HepG2 (cell line): ENCODE measurements around the gene SH2D2A. TPM values are rescaled to one million over a fixed set of nuclear protein-coding genes. Genes with fewer than 3 reads are reported as not detected.

ENCODE experiments used
- ATAC-seq: fragments of 200-7000 bp; cut with Tn5 transposase; 3 replicates; pipeline ENCODE4 v1.9.1; 2020; ENCODE audit warnings: mild to moderate bottlenecking, moderate library complexity
- BruUV-seq: library from RNA; stranded (reverse); fragments of 400-500 nt; replicated peaks from 2 replicates; lab custom pipeline; 2021; lab: Mats Ljungman, UMichigan
- CTCF ChIA-PET: fragments of 300-600 bp; formaldehyde crosslinking; extraction: SDS; loops from one replicate; lab custom pipeline; 2021; ENCODE audit warnings: low total read pairs, inconsistent platforms, low intra/inter-chr PET ratio; lab: Yijun Ruan, JAX
- POLR2A ChIA-PET: fragments of 350-600 bp; sonication (Branson Sonifier 250); formaldehyde crosslinking; loops from one replicate; lab custom pipeline; 2020; ENCODE audit warnings: antibody characterized with exemption, inconsistent platforms; lab: Yijun Ruan, JAX
- DNase-seq: peaks from one replicate; pipeline ENCODE4 v3.0.0-alpha.2; 2015; ENCODE audit warnings: low spot score
- FAIRE-seq: peaks from 3 replicates; lab custom pipeline; 2011; peaks lifted over from hg19 to GRCh38; lab: Jason Lieb, UNC
- H2AFZ ChIP-seq: one replicate; pipeline ENCODE4 v1.6.1; 2011; ENCODE audit warnings: low read length, inconsistent platforms
- H3K27ac ChIP-seq: fragments of 300-600 bp; 3 replicates; pipeline ENCODE4 v1.8.0; 2011; ENCODE audit warnings: mixed run types, mild to moderate bottlenecking, mixed read lengths, low read length, inconsistent platforms; ENCODE audit not compliant: insufficient read depth; ENCODE audit errors: extremely low read length
- H3K27me3 ChIP-seq, 2 experiments: fragments of 200-600 bp in 1 of 2; 2 replicates in 1 of 2; 3 replicates in 1 of 2; pipeline versions ENCODE4 v1.6.0 to v1.8.0; 2011; ENCODE audit warnings: low read length in 2 of 2, mild to moderate bottlenecking in 2 of 2, moderate library complexity in 2 of 2, inconsistent platforms in 1 of 2; ENCODE audit not compliant: insufficient read depth in 2 of 2, control insufficient read depth in 1 of 2
- H3K36me3 ChIP-seq, 2 experiments: fragments of 200-600 bp in 1 of 2; replicated peaks in 1 of 2; 2 replicates in 1 of 2; 3 replicates in 1 of 2; pipeline versions ENCODE4 v1.5.1 to v1.8.0; 2011; ENCODE audit warnings: low read length in 2 of 2, inconsistent platforms in 1 of 2; ENCODE audit not compliant: insufficient read depth in 2 of 2, control insufficient read depth in 1 of 2
- H3K4me1 ChIP-seq: 2 replicates; pipeline ENCODE4 v1.5.1; 2012; ENCODE audit warnings: low read length, inconsistent platforms; ENCODE audit not compliant: insufficient read depth
- H3K4me2 ChIP-seq: 2 replicates; pipeline ENCODE4 v1.6.0; 2011; ENCODE audit warnings: low read depth, low read length, inconsistent platforms
- H3K4me3 ChIP-seq, 3 experiments: fragments of 200-600 bp in 1 of 3; sonication (generic), shearing (Covaris generic) in 1 of 3; replicated peaks in 1 of 3; 2 replicates each; pipeline ENCODE4 v1.5.1; 2011 to 2016; ENCODE audit warnings: low read length in 3 of 3, inconsistent platforms in 2 of 3, low read depth in 2 of 3, mild to moderate bottlenecking in 2 of 3, control low read depth in 1 of 3, mixed read lengths in 1 of 3; ENCODE audit not compliant: insufficient read depth in 1 of 3
- H3K79me2 ChIP-seq: one replicate; pipeline ENCODE4 v1.6.1; 2011; ENCODE audit warnings: low read length, inconsistent platforms; ENCODE audit not compliant: insufficient read depth
- H3K9ac ChIP-seq: 2 replicates; pipeline ENCODE4 v1.6.0; 2011; ENCODE audit warnings: mild to moderate bottlenecking, low read depth, low read length, inconsistent platforms; ENCODE audit not compliant: insufficient read depth
- H3K9me3 ChIP-seq: 2 replicates; pipeline ENCODE4 v1.5.1; 2012; ENCODE audit warnings: mild to moderate bottlenecking, low read length
- H4K20me1 ChIP-seq: 2 replicates; pipeline ENCODE4 v1.6.0; 2011; ENCODE audit warnings: inconsistent platforms, mild to moderate bottlenecking, low read length, moderate library complexity; ENCODE audit not compliant: insufficient read depth
- BRF2 ChIP-seq: sonication (generic); formaldehyde crosslinking; IDR thresholded peaks from 2 replicates; pipeline ENCODE4 v1.8.1; 2022; ENCODE audit warnings: mild to moderate bottlenecking, missing genetic modification reagents
- NPAS2 ChIP-seq: sonication (generic); formaldehyde crosslinking; IDR thresholded peaks from 2 replicates; pipeline ENCODE4 v1.8.0; 2022; ENCODE audit warnings: mild to moderate bottlenecking, missing genetic modification reagents, borderline replicate concordance
- POLR2AphosphoS5 ChIP-seq: IDR thresholded peaks from 2 replicates; pipeline ENCODE4 v1.6.1; 2012; ENCODE audit warnings: low read depth, low read length
- TCF7 ChIP-seq: sonication (generic); IDR thresholded peaks from 2 replicates; pipeline ENCODE4 v1.6.1; 2016; ENCODE audit warnings: antibody characterized with exemption, low read depth
- THAP9 ChIP-seq: sonication (generic); formaldehyde crosslinking; IDR thresholded peaks from 2 replicates; pipeline ENCODE4; 2020; ENCODE audit warnings: missing genetic modification reagents, mild to moderate bottlenecking, borderline replicate concordance
- ZNF263 ChIP-seq: sonication (generic); formaldehyde crosslinking; IDR thresholded peaks from 2 replicates; pipeline ENCODE4 v1.4.0; 2020; ENCODE audit warnings: missing genetic modification reagents
- ZNF441 ChIP-seq: sonication (generic); formaldehyde crosslinking; IDR thresholded peaks from 2 replicates; pipeline ENCODE4 v1.7.0; 2021; ENCODE audit warnings: missing genetic modification reagents, borderline replicate concordance
- ZNF567 ChIP-seq: sonication (generic); formaldehyde crosslinking; IDR thresholded peaks from 2 replicates; pipeline ENCODE4 v1.8.1; 2023; ENCODE audit warnings: mild to moderate bottlenecking, missing genetic modification reagents, borderline replicate concordance
- WGBS: methylation state at CpG from one replicate; pipeline ENCODE4 v1.1.6; 2017; ENCODE audit warnings: low lambda C conversion rate; 5-methylcytosine and 5-hydroxymethylcytosine counted together
- in situ Hi-C: cut with HindIII; loops from 2 replicates; pipeline ENCODE4 v1.10.0; 2017; ENCODE audit warnings: low pct_unique_long_range_greater_than_20kb; ENCODE audit not compliant: extremely low pct_ligation_motif_present
- intact Hi-C: fragments of 100-400 bp; cut with micrococcal nuclease; formaldehyde crosslinking; loops from one replicate; pipeline ENCODE4 v1.10.0; 2022; ENCODE audit not compliant: unreplicated experiment
- polyA plus RNA-seq, 8 experiments: library from polyadenylated mRNA; depleted of rRNA in 3 of 8; stranded (reverse) in 7 of 8; unstranded in 1 of 8; fragments of >200 nt; fragmentation: Illumina TruSeq in 4 of 8; extraction: Trizol in 4 of 8; gene quantifications; 2 replicates each; pipeline versions ENCODE4 v1.2.1 to v1.2.3, GENCODE V29; 2011 to 2016; ENCODE audit warnings: low read depth in 4 of 8, missing spikeins in 1 of 8, mixed read lengths in 1 of 8; ENCODE audit not compliant: insufficient read depth in 1 of 8
- total RNA-seq, 5 experiments: library from RNA; depleted of rRNA; stranded (reverse); fragments of >200 nt; fragmentation: Illumina TruSeq; extraction: Trizol; gene quantifications; 2 replicates each; pipeline ENCODE4 v1.2.3, GENCODE V29; 2016; ENCODE audit warnings: low read depth in 1 of 5

Gene SH2D2A
- total and polyA plus RNA-seq, 2 of the 13 experiments (the other 11 are each of a cell fraction or from before 2014, with no cell fraction given), result 0.57 to 0.73 TPM

- peaks cover 50% of the 10 kb centered on the region for H3K4me1 ChIP-seq
- H3K4me3 ChIP-seq, result no peak overlapping the region
- H3K27me3 ChIP-seq, result no peaks in the 10 kb centered on the region; a peak in 1 of 5 replicates
- peaks cover 84% of the 10 kb centered on the region for H3K79me2 ChIP-seq
- H3K4me2 ChIP-seq, result no peak overlapping the region; the same call in 1 of the 2 replicates
- FAIRE-seq (no peak), ATAC-seq (no peak)
- no peak overlapping the region for H3K27ac ChIP-seq
- ChIA-PET POLR2A (interaction anchor here (2.9 kb wide), 1 partner anchor 32 kb away, joined by 12 read pairs; the partner anchor contains the start of gene MRPL24), CTCF (no interaction called here)
- H3K9ac ChIP-seq, result no peak overlapping the region
- BruUV-seq, result no TSS peak
- H2AFZ ChIP-seq, result no peak overlapping the region
- 92% methylated on average over 3 of the region's 3 CpGs for WGBS
- intact Hi-C loops, result no loop called here
- H3K9me3 ChIP-seq, result no peaks in the 10 kb centered on the region
- H4K20me1 ChIP-seq, result peaks cover 5% of the 10 kb centered on the region; the same call in 1 of the 2 replicates
- no peak for TF ChIP-seq POLR2AphosphoS5
- TF ChIP-seq, all 625 proteins: peak for 0
- no peak for DNase-seq
- H3K36me3 ChIP-seq, result peaks cover 7 to 33% of the 10 kb centered on the region in 2 experiments; a peak in 4 of 5 replicates
- in situ Hi-C loops, result no loop called here
Measured at GRCh38 chr1:156772222-156772621, 44.4 kb downstream of the SH2D2A start.

GRCh38 chr1:156768610-156769295, 47.9 kb downstream of the SH2D2A start:
- Histone ChIP-seq H3K27ac (no peak overlapping the region), H4K20me1 (peaks cover 5% of the 10 kb centered on the region; the same call in 1 of the 2 replicates), H3K4me2 (peak overlapping the region; percentile 85), H3K27me3 (no peaks in the 10 kb centered on the region; a peak in 1 of 5 replicates), H3K36me3 (peaks cover 3 to 27% of the 10 kb centered on the region in 2 experiments; a peak in 3 of 5 replicates), H3K4me3 (peak overlapping the region; percentile 85 to 100 (median 92)), H3K9me3 (no peaks in the 10 kb centered on the region), H3K4me1 (peaks cover 59% of the 10 kb centered on the region), H3K9ac (peak overlapping the region; percentile 96), H2AFZ (no peak overlapping the region), H3K79me2 (peaks cover 66% of the 10 kb centered on the region)
- FAIRE-seq, result no peak
- BruUV-seq, result no TSS peak
- DNase-seq, result no peak
- ChIA-PET CTCF (no interaction called here), POLR2A (interaction anchor here (0.5 to 6.5 kb wide), 7 partner anchors 16 to 41 kb away, joined by 3 to 125 read pairs (median 4); partner anchors contain the start of genes ISG20L2, METTL25B and MRPL24)
- TF ChIP-seq ZNF567 (CRISPR knock-in tag), result no peak
- TF ChIP-seq ZNF263, result no peak
- TF ChIP-seq TCF7, result no peak
- TF ChIP-seq NPAS2 (CRISPR knock-in tag), result no peak
- TF ChIP-seq BRF2, result no peak
- TF ChIP-seq ZNF441 (CRISPR knock-in tag), result no peak
- no peak for TF ChIP-seq THAP9
- ATAC-seq, result no peak
- in situ Hi-C loops, result loop anchor here (5.0 kb wide), 1 partner anchor 41 kb away; the partner anchor contains the start of genes ISG20L2 and METTL25B
- 35% methylated on average over 8 of the region's 8 CpGs for WGBS
- intact Hi-C loops, result no loop called here
